Esophagus muscularis mucosa (tissue), 4 donors: ENCODE data around the gene ADAMTS6. TPM values are rescaled to one million over a fixed set of nuclear protein-coding genes. Genes with fewer than 3 reads are reported as not detected.

Experiments used
- DNase-seq: peaks from one replicate; pipeline ENCODE4 v3.0.0-alpha.2; 2017; ENCODE audit errors: extremely low spot score
- H3K27ac ChIP-seq, 4 donors: fragments of 200-600 bp; sonication (generic); replicated peaks in 1 of 4; 1 replicate in 3 of 4; 2 replicates in 1 of 4; pipeline ENCODE4 v1.5.1; 2016 to 2019; ENCODE audit warnings: mild to moderate bottlenecking in 1 of 4
- H3K27me3 ChIP-seq, 4 donors: fragments of 200-600 bp; sonication (generic); one replicate each; pipeline versions ENCODE4 v1.5.1 to v1.6.0; 2016 to 2019
- H3K36me3 ChIP-seq, 4 donors: fragments of 200-600 bp; sonication (generic); one replicate each; pipeline ENCODE4 v1.5.1; 2016 to 2019
- H3K4me1 ChIP-seq, 4 donors: fragments of 200-600 bp; sonication (generic); one replicate each; pipeline ENCODE4 v1.5.1; 2016 to 2019
- H3K4me3 ChIP-seq, 4 donors: fragments of 200-600 bp; sonication (generic); 1 replicate in 2 of 4; 2 replicates in 2 of 4; pipeline ENCODE4 v1.5.1; 2016 to 2019; ENCODE audit warnings: mild to moderate bottlenecking in 4 of 4, moderate library complexity in 1 of 4
- H3K9me3 ChIP-seq, 4 donors: fragments of 200-600 bp; sonication (generic); 1 replicate in 3 of 4; 2 replicates in 1 of 4; pipeline ENCODE4 v1.5.1; 2016 to 2019
- EP300 ChIP-seq: sonication (generic); formaldehyde crosslinking; IDR thresholded peaks from one replicate; pipeline ENCODE4 v1.6.1; 2017; ENCODE audit warnings: antibody characterized with exemption
- POLR2A ChIP-seq: fragments of 450-650 bp; IDR thresholded peaks from one replicate; pipeline ENCODE4 v1.6.1; 2017; ENCODE audit warnings: antibody characterized with exemption, moderate library complexity, mild to moderate bottlenecking, low read depth
- POLR2AphosphoS5 ChIP-seq, 2 donors: sonication (generic); formaldehyde crosslinking; IDR thresholded peaks; one replicate each; pipeline ENCODE4 v1.6.1; 2017; ENCODE audit warnings: antibody characterized with exemption in 2 of 2
- WGBS: methylation state at CpG from one replicate; pipeline ENCODE4 v1.1.5; 2018; 5-methylcytosine and 5-hydroxymethylcytosine counted together
- intact Hi-C: fragments of 100-400 bp; cut with DNase I; formaldehyde crosslinking; loops from one replicate; pipeline ENCODE4 v1.15.1; 2023
- total RNA-seq, 4 donors: library from RNA; depleted of rRNA; stranded (reverse); fragments of >200 nt; gene quantifications; one replicate each; pipeline versions ENCODE4 v1.1.0 to v1.2.1, GENCODE V29; 2016
- TF ChIP-seq, protein P1 (sequence below), 3 experiments: fragments of 200-600 bp in 2 of 3; fragments of 450-650 bp in 1 of 3; sonication (generic) in 2 of 3; IDR thresholded peaks; one replicate each; pipeline ENCODE4 v1.5.1; 2017 to 2019; ENCODE audit warnings: antibody characterized with exemption in 3 of 3, mild to moderate bottlenecking in 2 of 3, moderate library complexity in 1 of 3

Gene ADAMTS6
- total RNA-seq, 4 donors from 2014 or later = 1.4 to 4.2 (median 2.7) TPM

DNA sequence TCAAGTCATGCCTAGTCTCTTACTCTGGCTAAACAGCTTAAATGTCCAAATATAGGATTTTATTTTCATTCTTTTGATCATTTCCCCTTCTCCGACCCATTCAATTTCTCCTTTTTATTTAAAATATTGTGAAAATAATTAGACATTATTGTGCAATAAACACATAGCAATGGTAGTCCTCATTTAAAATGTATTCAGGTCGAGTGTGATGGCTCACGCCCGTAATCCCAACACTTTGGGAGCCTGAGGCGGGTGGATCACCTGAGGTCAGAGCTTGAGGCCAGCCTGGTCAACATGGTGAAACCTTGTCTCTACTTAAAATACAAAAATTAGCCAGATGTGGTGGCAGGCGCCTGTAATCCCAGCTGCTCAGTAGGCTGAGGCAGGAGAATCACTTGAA, 26.7 kb downstream of the ADAMTS6 start:
- no peak for DNase-seq
- intact Hi-C loops = no loop called here
- Histone ChIP-seq H3K4me3 (no peak overlapping the region), H3K36me3 (no peaks in the 10 kb centered on the region), H3K27ac (no peak overlapping the region), H3K9me3 (no peaks in the 10 kb centered on the region), H3K27me3 (no peaks in the 10 kb centered on the region), H3K4me1 (no peaks in the 10 kb centered on the region)
- 91% methylated on average over 6 of the region's 6 CpGs for WGBS
- TF ChIP-seq, protein P1, sequence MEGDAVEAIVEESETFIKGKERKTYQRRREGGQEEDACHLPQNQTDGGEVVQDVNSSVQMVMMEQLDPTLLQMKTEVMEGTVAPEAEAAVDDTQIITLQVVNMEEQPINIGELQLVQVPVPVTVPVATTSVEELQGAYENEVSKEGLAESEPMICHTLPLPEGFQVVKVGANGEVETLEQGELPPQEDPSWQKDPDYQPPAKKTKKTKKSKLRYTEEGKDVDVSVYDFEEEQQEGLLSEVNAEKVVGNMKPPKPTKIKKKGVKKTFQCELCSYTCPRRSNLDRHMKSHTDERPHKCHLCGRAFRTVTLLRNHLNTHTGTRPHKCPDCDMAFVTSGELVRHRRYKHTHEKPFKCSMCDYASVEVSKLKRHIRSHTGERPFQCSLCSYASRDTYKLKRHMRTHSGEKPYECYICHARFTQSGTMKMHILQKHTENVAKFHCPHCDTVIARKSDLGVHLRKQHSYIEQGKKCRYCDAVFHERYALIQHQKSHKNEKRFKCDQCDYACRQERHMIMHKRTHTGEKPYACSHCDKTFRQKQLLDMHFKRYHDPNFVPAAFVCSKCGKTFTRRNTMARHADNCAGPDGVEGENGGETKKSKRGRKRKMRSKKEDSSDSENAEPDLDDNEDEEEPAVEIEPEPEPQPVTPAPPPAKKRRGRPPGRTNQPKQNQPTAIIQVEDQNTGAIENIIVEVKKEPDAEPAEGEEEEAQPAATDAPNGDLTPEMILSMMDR (IDR thresholded peaks at IDR 0.05) = no peak
- TF ChIP-seq POLR2AphosphoS5 (IDR thresholded peaks at IDR 0.05) (no peak), EP300 (no peak), POLR2A (no peak)

- Histone ChIP-seq H3K27ac (no peak overlapping the region), H3K36me3 (no peaks in the 10 kb centered on the region), H3K9me3 (no peaks in the 10 kb centered on the region), H3K27me3 (no peaks in the 10 kb centered on the region), H3K4me3 (no peak overlapping the region), H3K4me1 (no peaks in the 10 kb centered on the region)
- intact Hi-C loops = no loop called here
- TF ChIP-seq POLR2AphosphoS5 (IDR thresholded peaks at IDR 0.05) (no peak), POLR2A (no peak), EP300 (no peak)
- TF ChIP-seq, protein P1 (IDR thresholded peaks at IDR 0.05) = no peak
- no peak for DNase-seq
- 52% methylated on average over 2 of the region's 2 CpGs for WGBS
Observed at GRCh38 chr5:65451436-65451835, 30.3 kb downstream of the ADAMTS6 start.

DNA sequence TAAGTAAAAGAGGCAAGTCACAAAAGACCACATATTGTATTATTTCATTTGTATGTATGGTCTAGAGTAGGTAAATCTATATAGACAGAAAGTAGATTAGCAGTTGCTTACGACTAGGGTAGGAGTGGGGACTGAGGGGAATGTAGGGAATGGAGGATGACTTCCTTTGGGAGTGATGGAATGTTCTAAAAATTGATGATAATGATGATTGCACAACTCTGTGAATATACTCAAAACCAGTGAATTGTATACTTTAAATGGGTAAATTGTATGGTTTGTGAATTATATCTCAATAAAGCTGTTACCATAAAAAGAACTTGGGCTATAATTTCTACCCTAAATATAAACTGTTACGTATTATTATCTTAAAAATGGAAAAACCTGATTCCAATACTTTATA, 35.0 kb downstream of the ADAMTS6 start:
- WGBS = 90% methylated on average over 2 of the region's 2 CpGs
- intact Hi-C loops = no loop called here
- H3K27me3 ChIP-seq = no peaks in the 10 kb centered on the region
- TF ChIP-seq, protein P1 (IDR thresholded peaks at IDR 0.05) = no peak
- no peak for TF ChIP-seq POLR2AphosphoS5 (IDR thresholded peaks at IDR 0.05)
- no peak for TF ChIP-seq POLR2A
- TF ChIP-seq EP300 = no peak
- no peaks in the 10 kb centered on the region for H3K9me3 ChIP-seq
- no peak overlapping the region for H3K27ac ChIP-seq
- no peak overlapping the region for H3K4me3 ChIP-seq
- no peak for DNase-seq
- no peaks in the 10 kb centered on the region for H3K36me3 ChIP-seq
- H3K4me1 ChIP-seq = no peaks in the 10 kb centered on the region

DNA sequence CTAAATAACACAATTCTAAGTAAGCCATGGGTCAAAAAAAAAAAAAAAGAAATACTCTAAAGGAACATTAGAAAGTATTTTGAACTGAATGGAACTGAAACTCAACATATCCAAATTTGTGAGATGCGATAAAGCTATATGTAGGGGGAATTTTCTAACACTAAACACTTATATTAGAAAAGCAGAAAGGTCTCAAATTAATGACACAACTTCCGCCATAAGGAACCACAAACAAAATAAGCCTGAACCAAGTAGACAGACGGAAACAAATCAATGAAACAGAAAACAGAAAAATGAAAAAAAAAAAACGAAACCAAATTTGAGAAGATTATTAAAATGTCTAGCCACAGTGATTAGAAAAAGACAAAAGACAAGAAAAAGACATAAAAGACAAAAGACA, 39.9 kb downstream of the ADAMTS6 start:
- H3K4me1 ChIP-seq = no peaks in the 10 kb centered on the region
- DNase-seq = no peak
- no peaks in the 10 kb centered on the region for H3K36me3 ChIP-seq
- H3K9me3 ChIP-seq = no peaks in the 10 kb centered on the region
- 98% methylated on average over 4 of the region's 4 CpGs for WGBS
- no peak overlapping the region for H3K4me3 ChIP-seq
- TF ChIP-seq, protein P1 (IDR thresholded peaks at IDR 0.05) = no peak
- TF ChIP-seq POLR2AphosphoS5 (IDR thresholded peaks at IDR 0.05) (no peak), POLR2A (no peak), EP300 (no peak)
- H3K27ac ChIP-seq = no peak overlapping the region
- intact Hi-C loops = no loop called here
- no peaks in the 10 kb centered on the region for H3K27me3 ChIP-seq

DNA sequence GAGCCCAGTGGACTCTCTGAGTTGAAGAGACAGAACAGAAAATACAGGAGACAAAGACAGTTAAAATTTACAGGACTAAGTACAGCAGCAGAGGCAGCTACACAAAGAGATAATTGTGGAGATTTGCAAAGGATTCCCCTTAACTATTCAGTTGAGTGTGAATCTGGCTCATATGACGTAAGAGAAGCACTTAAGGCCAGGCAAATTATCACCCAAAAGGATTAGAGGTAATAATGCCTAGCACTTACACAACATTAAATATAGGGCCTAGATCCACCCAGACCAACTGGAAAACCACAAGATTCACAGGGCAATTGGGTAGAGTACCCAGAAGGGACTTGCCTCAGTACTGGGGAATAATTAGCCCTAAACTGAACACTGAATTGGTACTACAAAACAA, 41.3 kb downstream of the ADAMTS6 start:
- Histone ChIP-seq H3K36me3 (no peaks in the 10 kb centered on the region), H3K9me3 (no peaks in the 10 kb centered on the region), H3K27ac (no peak overlapping the region), H3K4me3 (no peak overlapping the region), H3K4me1 (no peaks in the 10 kb centered on the region), H3K27me3 (no peaks in the 10 kb centered on the region)
- WGBS = 95% methylated on average over 1 of the region's 1 CpG
- intact Hi-C loops = no loop called here
- DNase-seq = no peak
- TF ChIP-seq POLR2A (no peak), EP300 (no peak), POLR2AphosphoS5 (IDR thresholded peaks at IDR 0.05) (no peak)
- TF ChIP-seq, protein P1 (IDR thresholded peaks at IDR 0.05) = no peak
